Epithelial cell of prostate (primary cell): Measurements from ENCODE around the gene POLR1C.
"Not testable (repeated sequence)": the region's sequence is repeated elsewhere in the genome, so short reads cannot be mapped to it uniquely, and the experiment has no call there.

Experiments used
- DNase-seq: peaks from one replicate; pipeline ENCODE4 v3.0.0-alpha.2; 2011; ENCODE audit warnings: low read depth, low spot score
- H3K27ac ChIP-seq: fragments of 450-650 bp; 2 replicates; pipeline ENCODE4 v1.5.1; 2017; ENCODE audit warnings: mild to moderate bottlenecking

Gene POLR1C

DNA sequence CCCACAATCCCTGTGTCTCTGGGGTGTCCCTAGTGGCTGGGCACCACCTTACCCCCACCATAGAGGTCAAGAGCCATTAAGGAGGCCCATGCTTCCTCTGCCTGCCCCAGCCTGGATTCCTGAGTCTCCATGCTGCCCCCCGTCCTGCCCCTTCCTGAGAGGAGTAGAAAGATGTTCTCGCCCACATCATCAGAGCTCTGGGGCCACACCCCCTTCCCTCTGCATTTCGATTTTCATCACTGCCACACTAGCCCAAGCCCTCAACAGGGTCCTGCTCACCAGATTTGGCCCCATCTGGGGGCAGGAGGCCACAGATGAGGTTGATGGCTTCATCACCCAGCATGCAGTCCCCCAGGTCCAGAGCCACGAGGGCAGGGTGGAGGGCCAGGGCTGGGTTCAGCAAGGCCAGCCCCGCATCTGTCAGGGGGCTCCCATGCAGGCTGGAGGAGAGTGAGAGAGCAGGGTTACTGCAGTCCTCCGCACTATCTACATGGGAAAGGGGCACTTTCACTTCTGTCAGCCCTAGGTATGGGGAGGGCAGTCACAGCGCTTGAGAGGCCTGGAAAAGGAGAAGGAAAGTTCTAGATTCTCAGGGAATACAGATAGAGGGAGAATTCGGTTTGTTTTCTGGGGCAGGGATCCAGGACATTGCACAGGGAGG is 8.3 kb upstream of the POLR1C start:
- DNase-seq: no peak
- H3K27ac ChIP-seq: no peak overlapping the region

DNA sequence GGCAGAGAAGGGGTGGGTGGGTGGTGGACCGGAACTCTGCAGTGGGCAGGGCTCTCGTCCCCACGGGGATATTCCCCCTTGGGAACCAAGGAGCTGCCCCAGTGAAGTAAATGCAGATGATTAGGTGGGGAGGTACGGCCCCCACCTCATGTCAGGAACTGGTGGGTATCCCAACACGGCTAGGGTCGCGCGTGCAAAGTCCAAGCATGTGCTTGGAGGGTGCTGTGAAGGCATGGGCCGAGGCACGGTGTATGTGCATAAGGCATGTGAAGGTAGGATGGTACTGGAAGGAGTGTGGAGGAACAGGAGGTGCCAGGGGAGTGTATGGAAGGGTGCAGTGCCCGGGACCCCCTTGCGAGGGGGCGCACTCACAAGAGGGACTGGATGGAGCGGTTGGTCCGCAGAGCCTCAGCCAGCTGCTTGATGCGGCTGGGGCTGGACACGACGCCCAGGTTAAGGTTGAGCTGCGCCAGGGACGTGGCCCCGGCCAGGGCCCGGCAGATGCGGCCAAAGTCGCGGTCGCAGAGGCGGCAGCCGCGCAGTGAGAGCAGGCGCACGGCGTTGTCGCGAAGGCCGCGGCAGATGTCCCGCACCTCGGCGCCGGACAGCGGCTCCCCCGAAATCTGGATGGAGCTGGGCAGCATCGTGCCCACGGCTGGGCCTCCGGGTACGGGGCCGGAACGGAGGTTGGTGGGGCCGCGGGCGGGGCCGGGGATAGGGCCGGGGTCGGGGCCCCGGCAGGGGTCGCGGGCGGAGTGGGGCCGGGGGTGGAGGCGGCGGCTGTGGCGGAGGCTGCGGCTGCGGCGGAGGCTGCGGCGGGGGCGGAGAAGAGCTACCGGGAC is 7.5 kb upstream of the POLR1C start:
- DNase-seq: no peak
- H3K27ac ChIP-seq: no peak overlapping the region

DNA sequence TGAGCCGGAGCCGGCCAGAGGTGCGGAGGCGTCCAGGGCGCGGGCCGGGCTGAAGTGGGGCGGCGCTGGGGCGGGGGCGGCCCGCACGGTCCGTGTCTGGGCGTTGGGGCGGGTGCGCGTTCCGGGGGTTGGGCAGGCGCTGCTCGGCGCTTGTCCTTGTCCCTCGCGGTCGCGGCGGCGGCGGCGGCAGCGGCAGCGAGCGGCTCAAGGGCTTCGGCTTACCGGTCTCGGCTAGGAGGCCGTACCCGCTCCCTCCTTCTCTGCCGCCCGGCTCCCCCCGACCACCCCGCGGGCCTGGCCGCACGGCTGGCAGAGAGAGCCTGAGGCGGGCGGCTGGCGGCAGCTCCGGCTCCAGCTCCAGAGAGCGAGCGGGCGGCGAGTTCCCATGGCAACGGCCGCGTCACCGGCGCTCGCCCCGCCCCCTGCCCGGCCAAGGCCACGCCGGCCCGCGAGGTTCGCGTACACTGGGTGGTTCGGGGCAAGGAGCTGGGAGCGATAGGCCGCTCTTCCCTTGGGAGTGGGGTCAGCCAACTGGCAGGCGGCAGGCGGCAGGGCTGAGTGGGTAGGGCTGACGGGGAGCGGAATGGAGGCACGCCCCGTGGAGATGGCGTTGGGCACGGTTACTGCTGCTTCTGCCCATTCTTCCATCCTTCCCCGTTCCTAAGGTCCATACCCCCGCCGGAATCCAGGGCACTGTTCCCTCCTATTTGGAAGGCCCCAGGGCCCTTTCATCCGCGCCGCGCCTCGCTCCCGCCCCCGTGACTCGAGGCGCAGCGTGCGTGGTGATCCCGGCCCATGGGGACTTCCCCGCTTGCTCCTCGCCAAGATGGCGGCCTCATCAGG is 6.7 kb upstream of the POLR1C start, which contains the start of gene LRRC73:
TSS of gene LRRC73 (minus strand) at position 363 of the 843 bp plus-strand sequence. CDS start 561 bp downstream, outside the sequence.
- no peak for DNase-seq
- H3K27ac ChIP-seq: peak within 1 kb of the TSS; percentile 36

DNA sequence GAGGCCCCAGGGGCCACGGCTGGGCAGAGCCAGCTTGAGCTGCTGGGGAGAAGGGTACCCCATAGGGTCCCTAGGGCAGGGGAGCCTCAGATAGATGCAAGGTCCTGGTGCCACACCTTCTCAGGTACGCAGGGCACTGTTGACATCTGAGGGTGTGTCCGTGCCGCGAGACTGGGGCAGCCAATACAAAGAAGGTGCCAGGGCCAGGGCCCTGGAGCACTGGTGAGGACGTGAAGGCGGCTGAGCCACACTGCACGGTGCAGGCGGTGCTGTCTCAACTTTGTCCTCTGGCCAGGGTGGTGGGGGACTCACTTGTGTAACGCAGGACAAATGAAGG is 6.1 kb upstream of the POLR1C start:
- no peak for DNase-seq
- peak overlapping the region; percentile 36 for H3K27ac ChIP-seq

DNA sequence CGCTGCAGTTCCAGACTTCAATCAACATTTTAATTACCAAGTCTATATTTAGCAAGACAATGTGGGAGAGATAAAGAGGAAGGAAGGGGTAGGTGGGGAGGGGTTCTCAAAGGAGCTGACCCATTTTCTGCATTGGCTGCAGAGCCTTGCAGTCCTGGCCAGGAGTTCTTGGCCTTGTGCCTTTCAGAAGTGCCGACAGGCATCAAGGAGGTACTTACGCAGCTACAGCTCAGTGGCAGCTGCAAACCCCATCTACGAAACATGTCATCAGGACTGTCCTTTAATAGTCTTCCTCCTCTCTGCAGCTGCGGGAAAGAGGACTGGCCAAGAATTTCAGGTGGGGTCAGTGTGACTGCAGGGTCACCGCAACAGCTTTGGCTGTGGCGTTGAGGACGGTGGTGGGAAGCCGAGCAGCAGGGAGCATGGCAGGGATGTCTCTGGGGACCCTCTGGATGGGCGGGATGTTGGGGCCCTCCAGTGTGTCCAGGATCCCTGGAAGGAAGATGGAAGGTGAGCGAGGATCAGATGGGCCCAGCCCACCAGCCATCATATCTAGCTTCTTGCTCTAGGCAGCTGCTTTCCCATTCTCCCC is 5.0 kb upstream of the POLR1C start:
- DNase-seq: no peak
- H3K27ac ChIP-seq: no peak overlapping the region

DNA sequence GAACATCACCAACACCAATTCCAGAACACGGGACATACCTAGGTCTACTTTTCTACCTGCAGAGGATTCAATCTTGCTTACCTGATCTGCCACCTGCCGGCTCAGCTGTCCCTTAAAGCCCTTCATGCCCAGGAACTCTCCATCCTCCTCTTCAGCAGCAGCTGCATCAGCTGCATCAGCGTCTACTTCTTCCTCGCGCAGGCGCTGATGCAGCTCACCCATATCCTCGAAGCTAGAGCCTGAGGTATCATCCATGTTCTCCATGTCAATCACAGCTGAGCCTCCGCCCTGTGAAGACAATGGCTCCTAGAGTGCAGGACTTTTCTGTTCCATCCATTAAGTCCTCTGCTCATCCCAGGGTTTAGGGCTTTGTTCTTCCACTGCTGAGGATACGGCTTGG is 1.1 kb upstream of the POLR1C start:
- no peak for DNase-seq
- no peak overlapping the region for H3K27ac ChIP-seq

DNA sequence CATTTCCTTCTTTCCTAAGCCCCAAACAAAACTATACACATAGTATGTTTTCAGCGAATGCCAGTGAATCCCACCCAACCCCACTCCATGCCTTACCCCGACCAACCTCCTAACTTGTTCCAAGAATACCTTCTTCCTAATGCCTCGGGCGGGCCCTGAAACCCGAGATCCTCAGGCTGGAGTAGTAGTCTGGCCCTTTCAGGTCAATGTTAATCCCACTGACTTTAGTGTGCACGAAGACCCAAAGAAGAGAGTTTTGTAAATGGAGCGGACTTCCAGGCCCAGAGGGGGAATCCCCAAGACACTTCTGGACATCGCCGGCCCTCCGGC is 557 bp upstream of the POLR1C start:
- peak overlapping the region; percentile 70 for H3K27ac ChIP-seq
- DNase-seq: no peak

DNA sequence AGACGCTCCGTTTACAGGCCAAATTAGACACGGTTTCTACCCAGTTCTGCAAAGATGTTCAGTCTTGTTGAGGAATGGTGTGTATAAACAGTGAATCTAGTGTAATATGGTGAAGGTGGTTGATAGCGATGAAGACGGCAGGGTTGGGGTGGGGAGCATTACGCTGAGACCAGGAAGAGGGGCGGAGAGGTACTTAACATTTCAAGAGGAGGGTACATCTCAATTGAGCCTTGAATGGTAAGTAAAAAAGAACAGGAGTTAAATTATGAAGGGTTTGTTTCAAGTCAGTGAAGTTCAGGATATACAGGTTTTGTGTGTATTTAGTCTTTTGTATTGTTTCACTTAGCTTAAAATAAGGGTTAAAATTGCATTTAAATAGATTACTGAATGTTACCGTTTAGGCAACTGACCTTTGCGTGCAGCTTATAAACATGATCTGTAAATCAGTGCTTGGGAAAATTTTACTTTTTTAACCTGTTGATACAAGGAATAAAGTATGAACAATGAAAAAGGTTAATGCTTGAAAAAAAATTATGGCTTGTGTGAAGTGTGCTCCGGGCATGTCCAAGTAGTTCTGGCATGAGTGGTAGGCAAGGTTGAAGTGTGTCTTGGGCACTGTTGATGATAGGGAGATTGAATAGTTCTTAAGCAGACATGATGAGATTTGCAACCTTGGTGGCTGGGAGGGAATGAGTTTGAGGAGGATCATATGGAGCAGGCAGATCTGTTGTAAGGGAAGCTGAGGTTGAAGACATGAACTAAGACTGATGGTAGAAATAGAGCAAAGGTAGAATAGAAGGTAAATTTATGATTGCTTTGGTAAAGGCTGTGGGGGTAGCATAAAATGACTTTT is 842 bp downstream of the POLR1C start:
- DNase-seq: no peak
- H3K27ac ChIP-seq: peak overlapping the region; percentile 70

DNA sequence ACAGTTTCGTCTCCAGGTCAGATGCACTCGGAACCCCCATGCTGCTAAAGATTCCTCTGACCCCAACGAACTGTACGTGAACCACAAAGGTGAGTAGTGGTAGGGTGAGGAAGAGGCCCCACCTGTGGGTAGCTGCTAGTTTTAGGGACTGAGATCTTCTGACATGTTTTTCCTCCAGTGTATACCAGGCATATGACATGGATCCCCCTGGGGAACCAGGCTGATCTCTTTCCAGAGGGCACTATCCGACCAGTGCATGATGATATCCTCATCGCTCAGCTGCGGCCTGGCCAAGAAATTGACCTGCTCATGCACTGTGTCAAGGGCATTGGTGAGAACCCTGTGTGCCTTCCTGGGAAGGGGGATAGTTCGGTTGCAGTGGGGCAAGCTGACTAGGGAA is 3.2 kb downstream of the POLR1C start:
- no peak overlapping the region for H3K27ac ChIP-seq
- DNase-seq: no peak

DNA sequence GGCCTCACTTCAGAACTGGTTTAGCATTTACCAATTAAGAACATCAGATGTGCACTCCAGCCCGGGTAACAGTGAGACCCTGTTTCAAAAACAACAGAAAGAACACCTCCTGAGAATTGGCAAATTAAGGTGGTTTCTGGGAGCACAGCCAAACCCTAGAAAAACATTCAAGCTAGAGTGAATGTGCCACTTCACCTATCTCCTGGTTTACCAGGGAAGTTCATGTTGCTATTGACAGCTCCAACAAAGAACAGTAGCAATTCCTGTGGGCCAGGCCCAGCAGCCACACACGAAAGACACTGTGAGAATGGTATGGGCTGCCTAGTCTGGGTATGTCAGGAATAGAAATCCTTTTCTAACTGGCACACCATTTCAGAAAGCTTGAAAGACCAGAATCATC is 4.9 kb downstream of the POLR1C start:
- DNase-seq: no peak

DNA sequence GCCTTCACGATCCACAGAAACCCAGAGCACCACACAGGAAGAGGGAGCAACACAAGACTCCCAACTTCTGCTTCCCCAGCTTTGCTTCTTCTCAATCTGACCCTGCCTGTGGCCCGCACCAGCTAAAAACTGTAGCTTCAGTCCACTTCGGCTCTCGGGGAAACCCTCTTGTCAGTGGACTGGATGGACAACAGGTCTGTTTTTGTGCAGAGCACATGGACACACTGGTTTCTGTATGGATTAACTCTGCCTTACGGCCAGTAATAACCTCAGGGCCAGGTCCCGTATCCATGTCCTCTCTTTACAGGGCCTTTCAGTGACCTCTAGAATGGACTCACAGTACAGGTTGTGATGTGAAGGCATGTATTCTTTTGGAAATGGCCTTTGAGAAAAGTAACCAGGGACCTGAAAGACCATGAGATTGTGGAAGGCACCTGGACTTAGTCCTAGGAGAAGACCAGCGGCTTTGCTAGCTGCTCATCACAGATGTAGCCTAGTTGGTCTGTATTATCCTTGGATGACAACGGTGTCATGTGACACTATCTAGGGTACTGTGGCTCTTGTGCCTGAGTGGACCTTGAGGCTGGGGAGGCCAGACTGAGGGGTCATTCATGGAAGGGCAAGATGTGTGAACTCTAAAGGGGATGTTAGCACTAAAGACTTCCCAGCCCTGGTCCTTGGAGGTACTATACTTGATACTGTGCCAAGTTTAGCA is 5.8 kb downstream of the POLR1C start:
- no peak for DNase-seq
- no peak overlapping the region for H3K27ac ChIP-seq

More for the DNA sequence above, 4.9 kb downstream of the POLR1C start:
- H3K27ac ChIP-seq: no peak overlapping the region

DNA sequence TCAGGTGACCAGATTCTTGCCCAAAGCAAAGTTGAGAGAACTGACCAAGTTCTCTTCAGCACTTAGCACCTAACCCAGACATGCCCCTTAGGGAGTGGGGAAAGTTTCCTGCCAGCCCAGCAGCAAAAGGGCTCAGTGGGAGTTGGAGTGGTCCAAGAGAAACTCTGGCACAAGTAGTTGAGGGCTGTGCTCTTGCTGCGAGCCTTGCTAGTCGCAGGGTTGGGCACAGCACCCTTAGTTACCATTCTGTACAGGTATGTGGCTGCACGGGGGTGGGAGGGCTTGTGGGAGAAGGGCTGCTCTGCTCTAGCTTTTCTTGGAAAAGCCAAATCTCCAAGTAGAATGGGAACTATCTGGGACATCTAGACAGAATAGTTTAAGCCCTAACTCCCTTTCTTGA is 6.4 kb downstream of the POLR1C start:
- DNase-seq: no peak
- peak overlapping the region; percentile 51 for H3K27ac ChIP-seq

DNA sequence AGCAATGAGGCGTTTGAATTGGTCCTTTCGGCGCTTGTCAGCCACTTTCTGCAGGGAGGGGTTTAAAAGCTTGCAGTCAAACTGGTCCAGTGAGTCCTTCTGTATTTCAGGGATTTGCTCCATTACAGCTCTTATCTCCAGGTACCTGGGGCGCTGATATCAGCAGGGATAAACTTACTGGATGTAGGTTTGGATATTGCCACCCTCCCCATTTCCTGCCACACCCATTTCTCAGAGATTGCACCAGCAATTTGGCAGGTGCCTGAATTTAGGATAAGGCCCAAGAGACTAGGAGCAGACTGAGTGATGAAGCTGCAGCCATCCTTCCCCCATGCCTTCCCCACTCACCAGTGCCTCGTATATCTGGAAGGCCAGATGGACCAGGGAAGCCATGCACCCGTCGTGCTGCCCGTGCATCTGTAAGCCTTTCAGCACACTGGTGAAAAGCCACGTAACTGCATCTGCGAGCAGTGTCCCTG is 7.6 kb downstream of the POLR1C start:
- peak overlapping the region; percentile 51 for H3K27ac ChIP-seq

DNA sequence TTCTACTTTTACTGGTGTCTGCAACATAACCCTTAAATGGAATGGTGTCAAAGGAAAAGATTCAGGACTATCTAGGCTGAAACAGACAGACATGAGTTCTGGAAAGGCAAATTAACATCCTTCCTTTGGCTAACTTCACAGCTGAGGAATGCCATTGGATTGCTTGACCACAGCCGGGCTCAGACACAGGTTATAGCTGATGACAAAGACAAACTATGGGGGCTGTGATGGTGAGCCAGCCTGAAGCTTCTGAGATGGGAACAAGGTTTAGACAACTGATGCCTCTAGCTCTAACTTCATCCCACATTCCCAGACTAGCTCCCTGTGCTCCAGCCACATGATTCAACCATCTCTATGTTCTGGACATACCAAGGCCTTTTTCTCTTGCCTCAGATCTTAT is 15.3 kb downstream of the POLR1C start:
- H3K27ac ChIP-seq: no peak overlapping the region
- no peak for DNase-seq

More for the DNA sequence above, 7.6 kb downstream of the POLR1C start:
- DNase-seq: no peak

DNA sequence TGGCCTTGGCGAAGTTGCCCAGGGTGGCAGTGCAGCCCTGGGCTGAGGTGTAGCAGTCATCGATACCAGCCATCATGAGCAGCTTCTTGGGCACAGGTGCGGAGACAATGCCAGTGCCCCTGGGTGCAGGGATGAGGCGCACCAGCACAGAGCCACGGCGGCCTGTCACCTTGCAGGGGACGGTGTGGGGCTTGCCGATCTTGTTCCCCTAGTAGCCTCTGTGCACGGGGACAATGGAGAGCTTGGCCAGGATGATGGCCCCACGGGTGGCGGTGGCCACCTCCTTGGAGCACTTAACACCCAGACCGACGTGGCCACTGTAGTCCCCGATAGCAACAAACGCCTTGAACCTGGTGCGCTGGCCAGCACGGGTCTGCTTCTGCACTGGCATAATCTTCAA is 22.1 kb downstream of the POLR1C start:
- not testable (repeated sequence) for H3K27ac ChIP-seq, DNase-seq

DNA sequence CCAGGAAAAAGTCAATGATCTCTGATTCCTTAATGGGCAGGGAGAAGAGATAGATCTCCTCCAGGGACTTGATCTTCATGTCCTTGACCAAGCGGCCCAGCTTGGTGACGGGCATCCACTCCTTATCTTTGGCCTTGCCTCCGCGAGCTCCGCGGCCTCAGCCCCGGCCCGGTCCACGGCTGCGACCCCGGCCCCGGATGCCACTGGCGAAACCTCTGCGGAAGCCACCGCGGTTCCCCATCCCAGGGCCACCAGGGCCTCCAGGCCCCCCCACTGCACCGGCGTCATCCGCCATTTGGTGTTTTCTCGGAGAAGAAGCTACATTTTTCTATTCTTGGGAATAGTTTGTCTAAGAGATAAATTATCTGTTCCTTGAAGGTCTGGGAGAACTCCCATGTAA is 22.5 kb downstream of the POLR1C start:
- H3K27ac ChIP-seq, DNase-seq: not testable (repeated sequence)

DNA sequence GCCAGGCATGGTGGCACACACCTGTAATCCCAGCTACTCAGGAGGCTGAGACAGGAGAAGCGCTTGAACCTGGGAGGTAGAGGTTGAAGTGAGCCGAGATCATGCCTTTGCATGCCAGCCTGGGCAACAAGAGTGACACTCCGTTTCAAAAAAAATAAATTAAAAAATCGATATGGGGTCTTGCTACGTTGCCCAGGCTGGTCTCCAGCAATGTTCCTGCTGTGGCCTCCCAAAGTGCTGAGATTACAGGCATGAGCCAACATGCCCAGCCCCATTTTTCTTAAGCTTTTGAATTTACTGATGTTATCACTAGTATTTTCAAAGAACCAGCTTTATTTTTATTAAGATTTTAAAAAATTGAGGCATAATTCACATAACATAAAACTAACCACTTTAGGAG is 23.6 kb downstream of the POLR1C start:
- no peak for DNase-seq
- H3K27ac ChIP-seq: no peak overlapping the region

DNA sequence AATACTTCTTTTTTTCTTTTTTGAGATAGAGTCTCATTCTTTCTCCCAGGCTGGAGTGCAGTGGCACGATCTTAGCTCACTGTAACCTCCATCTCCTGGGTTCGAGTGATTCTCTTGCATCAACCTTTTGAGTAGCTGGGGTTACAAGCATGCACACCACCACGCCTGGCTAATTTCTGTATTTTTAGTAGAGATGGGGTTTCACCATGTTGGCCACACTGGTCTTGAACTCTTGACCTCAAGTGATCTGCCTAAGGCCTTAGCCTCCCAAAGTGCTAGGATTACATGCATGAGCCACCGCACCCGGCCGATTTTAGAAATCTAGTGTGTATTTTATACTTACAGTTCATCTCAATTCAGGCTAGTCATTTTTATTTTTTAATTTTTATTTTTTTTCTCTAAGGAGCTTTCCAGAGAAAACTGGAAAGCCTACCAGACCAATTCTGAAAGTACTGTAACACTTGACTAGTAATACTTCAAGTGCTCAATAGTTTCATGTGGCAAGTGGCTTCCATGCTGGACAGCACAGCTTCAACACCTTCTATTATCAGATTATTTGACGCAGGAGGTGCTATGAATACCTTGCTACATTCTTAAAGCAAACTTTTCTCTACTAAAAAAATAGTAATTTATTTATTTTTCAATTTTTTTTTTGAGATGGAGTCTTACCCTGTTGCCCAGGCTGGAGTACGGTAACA is 25.0 kb downstream of the POLR1C start:
- no peak for DNase-seq
- H3K27ac ChIP-seq: no peak overlapping the region
